GM23338 (cell line): ENCODE results near the gene IQCE. TPM values are rescaled to one million over a fixed set of nuclear protein-coding genes. Genes with fewer than 3 reads are reported as not detected.

Experiments used
- ATAC-seq: fragments of 200-7000 bp; cut with Tn5 transposase; 3 replicates; pipeline ENCODE4 v1.9.1; 2020
- DNase-seq: peaks from one replicate; pipeline ENCODE4 v3.0.0-alpha.2; 2015; ENCODE audit warnings: low spot score
- H2AFZ ChIP-seq: fragments of 200-600 bp; sonication (generic); 2 replicates; pipeline ENCODE4 v1.8.0; 2016; ENCODE audit warnings: antibody characterized with exemption, mild to moderate bottlenecking, moderate library complexity
- H3F3A ChIP-seq: fragments of 200-600 bp; sonication (generic); replicated peaks from 2 replicates; pipeline ENCODE4 v1.8.0; 2017; ENCODE audit warnings: antibody characterized with exemption, mixed run types, low read depth
- H3K27ac ChIP-seq: fragments of 200-600 bp; sonication (generic); 2 replicates; pipeline ENCODE4 v1.6.1; 2016; ENCODE audit warnings: low read depth
- H3K27me3 ChIP-seq: fragments of 200-600 bp; sonication (generic); 2 replicates; pipeline ENCODE4 v1.8.0; 2016; ENCODE audit warnings: mild to moderate bottlenecking, mixed run types, moderate library complexity; ENCODE audit not compliant: insufficient read depth
- H3K36me3 ChIP-seq: fragments of 200-600 bp; sonication (generic); 2 replicates; pipeline ENCODE4 v1.8.0; 2016; ENCODE audit warnings: mild to moderate bottlenecking; ENCODE audit not compliant: insufficient read depth
- H3K4me1 ChIP-seq: fragments of 200-600 bp; sonication (generic); 2 replicates; pipeline ENCODE4 v1.8.0; 2016; ENCODE audit warnings: mild to moderate bottlenecking, moderate library complexity; ENCODE audit not compliant: insufficient read depth
- H3K4me2 ChIP-seq: fragments of 200-600 bp; sonication (generic); 2 replicates; pipeline ENCODE4 v1.7.1; 2017; ENCODE audit warnings: mixed run types
- H3K4me3 ChIP-seq: fragments of 200-600 bp; sonication (generic); 2 replicates; pipeline ENCODE4 v1.6.1; 2016; ENCODE audit warnings: mixed run types
- H3K79me2 ChIP-seq: fragments of 200-600 bp; sonication (generic); replicated peaks from 2 replicates; pipeline ENCODE4 v1.8.0; 2017; ENCODE audit warnings: mild to moderate bottlenecking; ENCODE audit not compliant: insufficient read depth
- H3K9me2 ChIP-seq: fragments of 200-600 bp; sonication (generic); 2 replicates; pipeline ENCODE4 v1.8.0; 2017; ENCODE audit not compliant: insufficient read depth
- H4K20me1 ChIP-seq: fragments of 200-600 bp; sonication (generic); replicated peaks from 2 replicates; pipeline ENCODE4 v1.8.0; 2017; ENCODE audit warnings: mild to moderate bottlenecking; ENCODE audit not compliant: insufficient read depth
- H3K27ac Mint-ChIP-seq: 2 replicates; pipeline ENCODE4 v1.8.0; 2020; ENCODE audit warnings: inconsistent platforms, mild to moderate bottlenecking, moderate library complexity, mixed read lengths
- H3K27me3 Mint-ChIP-seq: 3 replicates; pipeline ENCODE4 v1.8.0; 2022; ENCODE audit warnings: low read depth, mild to moderate bottlenecking, moderate library complexity, mixed read lengths, inconsistent platforms; ENCODE audit not compliant: insufficient read depth, poor library complexity
- H3K36me3 Mint-ChIP-seq: 3 replicates; pipeline ENCODE4 v1.8.0; 2021; ENCODE audit warnings: low read depth, mild to moderate bottlenecking, inconsistent platforms, moderate library complexity, mixed read lengths
- H3K4me1 Mint-ChIP-seq: 3 replicates; pipeline ENCODE4 v1.8.0; 2020; ENCODE audit warnings: mild to moderate bottlenecking, inconsistent platforms, mixed read lengths
- H3K4me3 Mint-ChIP-seq: 3 replicates; pipeline ENCODE4 v1.8.0; 2021; ENCODE audit warnings: moderate library complexity, mild to moderate bottlenecking, inconsistent platforms, mixed read lengths
- H3K9me3 Mint-ChIP-seq: 3 replicates; pipeline ENCODE4 v1.8.0; 2020; ENCODE audit warnings: moderate library complexity, mild to moderate bottlenecking, inconsistent platforms, mixed read lengths
- CREB1 ChIP-seq: fragments of 250-450 bp; sonication (Bioruptor Pico); IDR thresholded peaks from 2 replicates; pipeline ENCODE4 v1.5.0; 2020; ENCODE audit warnings: low read depth, mild to moderate bottlenecking, moderate library complexity
- EZH2 ChIP-seq: fragments of 200-600 bp; sonication (generic); IDR thresholded peaks from one replicate; pipeline ENCODE4 v1.8.0; 2017; ENCODE audit warnings: antibody characterized with exemption, mild to moderate bottlenecking, low read depth; ENCODE audit not compliant: unreplicated experiment
- EZH2phosphoT487 ChIP-seq: fragments of 200-600 bp; sonication (generic); IDR thresholded peaks from one replicate; pipeline ENCODE4 v1.8.1; 2018; ENCODE audit warnings: antibody characterized with exemption; ENCODE audit not compliant: unreplicated experiment
- JUNB ChIP-seq: IDR thresholded peaks from one replicate; pipeline ENCODE4 v1.6.1; 2016; ENCODE audit warnings: antibody characterized with exemption; ENCODE audit not compliant: unreplicated experiment
- NANOG ChIP-seq: IDR thresholded peaks from 2 replicates; pipeline ENCODE4 v1.6.1; 2016; ENCODE audit warnings: antibody characterized with exemption, borderline replicate concordance
- POLR2AphosphoS5 ChIP-seq: IDR thresholded peaks from 2 replicates; pipeline ENCODE4 v1.6.1; 2016; ENCODE audit warnings: antibody characterized with exemption, low read depth
- STAT1 ChIP-seq: IDR thresholded peaks from one replicate; pipeline ENCODE4 v1.6.1; 2016; ENCODE audit warnings: antibody characterized with exemption; ENCODE audit not compliant: unreplicated experiment
- ZNF114 ChIP-seq: fragments of 250-450 bp; sonication (Bioruptor Pico); IDR thresholded peaks from 2 replicates; pipeline ENCODE4 v1.5.0; 2020; ENCODE audit warnings: mild to moderate bottlenecking, moderate library complexity
- ZNF331 ChIP-seq: fragments of 250-450 bp; sonication (Bioruptor Pico); IDR thresholded peaks from 2 replicates; pipeline ENCODE4 v1.5.0; 2020; ENCODE audit warnings: low read depth, mild to moderate bottlenecking, moderate library complexity
- polyA plus RNA-seq: library from polyadenylated mRNA; unstranded; fragments of >200 nt; fragmentation: Nextera tagmentation; extraction: Ambion mirVana; gene quantifications from 2 replicates; pipeline ENCODE4 v1.2.1, GENCODE V29; 2016
- total RNA-seq: library from RNA; depleted of rRNA; stranded (reverse); fragments of >200 nt; shearing (Covaris generic); gene quantifications from 2 replicates; pipeline ENCODE4 v1.2.3, GENCODE V29; 2014
- TF ChIP-seq, protein P1 (sequence below): IDR thresholded peaks from 2 replicates; pipeline ENCODE4 v1.6.1; 2016; ENCODE audit warnings: antibody characterized with exemption
- TF ChIP-seq, protein P2 (sequence below), 2 experiments: fragments of 200-600 bp in 1 of 2; sonication (generic) in 1 of 2; conservative IDR thresholded peaks; 2 replicates each; pipeline versions ENCODE4 v1.5.1 to v1.6.1; 2016 to 2017; ENCODE audit warnings: antibody characterized with exemption in 2 of 2, low read depth in 2 of 2, mild to moderate bottlenecking in 2 of 2, moderate library complexity in 1 of 2
- TF ChIP-seq, protein P3 (sequence below): fragments of 250-450 bp; sonication (Bioruptor Pico); IDR thresholded peaks from 2 replicates; pipeline ENCODE4 v1.5.0; 2020; ENCODE audit warnings: mild to moderate bottlenecking, moderate library complexity
- TF ChIP-seq, protein P4 (sequence below): IDR thresholded peaks from one replicate; pipeline ENCODE4 v1.6.1; 2018; ENCODE audit warnings: antibody characterized with exemption; ENCODE audit not compliant: unreplicated experiment

Gene IQCE
- total and polyA plus RNA-seq, 2 experiments from 2014 or later: 5.0 to 7.7 TPM

DNA sequence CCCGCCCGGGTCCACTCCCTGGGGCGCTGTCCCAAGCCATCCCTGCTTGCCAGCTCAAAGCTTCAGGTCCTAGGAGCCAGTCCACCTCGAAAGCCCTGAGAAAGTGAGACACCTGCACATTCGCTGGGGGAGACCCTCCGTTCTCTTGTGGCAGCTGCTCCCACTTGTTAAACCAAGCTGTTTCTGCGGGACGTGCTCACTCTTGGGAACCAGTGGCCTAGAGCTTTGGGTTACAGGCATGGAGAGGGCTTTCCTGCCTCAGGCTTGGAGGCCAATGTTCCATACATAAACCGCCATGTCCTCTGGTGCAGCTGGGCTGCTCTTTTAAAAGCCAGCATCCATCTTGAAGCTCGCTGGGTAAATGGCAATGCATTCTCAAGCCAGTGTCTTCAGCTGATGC is 53.1 kb downstream of the IQCE start:
- Histone ChIP-seq H2AFZ (no peak overlapping the region), H3F3A (no peaks in the 10 kb centered on the region), H3K36me3 (no peaks in the 10 kb centered on the region), H3K27ac (no peak overlapping the region), H3K79me2 (no peaks in the 10 kb centered on the region), H4K20me1 (no peaks in the 10 kb centered on the region), H3K4me2 (no peak overlapping the region), H3K4me1 (peaks cover 5% of the 10 kb centered on the region; the same call in 1 of the 2 replicates), H3K27me3 (no peaks in the 10 kb centered on the region), H3K9me2 (no peaks in the 10 kb centered on the region), H3K4me3 (no peak overlapping the region)
- H3K27ac Mint-ChIP-seq: no peak overlapping the region
- H3K9me3 Mint-ChIP-seq: no peaks in the 10 kb centered on the region
- no peak overlapping the region for H3K4me3 Mint-ChIP-seq
- ATAC-seq (no peak), DNase-seq (no peak)
- H3K36me3 Mint-ChIP-seq: no peaks in the 10 kb centered on the region
- TF ChIP-seq, protein P1, sequence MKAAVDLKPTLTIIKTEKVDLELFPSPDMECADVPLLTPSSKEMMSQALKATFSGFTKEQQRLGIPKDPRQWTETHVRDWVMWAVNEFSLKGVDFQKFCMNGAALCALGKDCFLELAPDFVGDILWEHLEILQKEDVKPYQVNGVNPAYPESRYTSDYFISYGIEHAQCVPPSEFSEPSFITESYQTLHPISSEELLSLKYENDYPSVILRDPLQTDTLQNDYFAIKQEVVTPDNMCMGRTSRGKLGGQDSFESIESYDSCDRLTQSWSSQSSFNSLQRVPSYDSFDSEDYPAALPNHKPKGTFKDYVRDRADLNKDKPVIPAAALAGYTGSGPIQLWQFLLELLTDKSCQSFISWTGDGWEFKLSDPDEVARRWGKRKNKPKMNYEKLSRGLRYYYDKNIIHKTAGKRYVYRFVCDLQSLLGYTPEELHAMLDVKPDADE: no peak
- no peak for TF ChIP-seq JUNB
- TF ChIP-seq POLR2AphosphoS5: no peak
- TF ChIP-seq, protein P2, sequence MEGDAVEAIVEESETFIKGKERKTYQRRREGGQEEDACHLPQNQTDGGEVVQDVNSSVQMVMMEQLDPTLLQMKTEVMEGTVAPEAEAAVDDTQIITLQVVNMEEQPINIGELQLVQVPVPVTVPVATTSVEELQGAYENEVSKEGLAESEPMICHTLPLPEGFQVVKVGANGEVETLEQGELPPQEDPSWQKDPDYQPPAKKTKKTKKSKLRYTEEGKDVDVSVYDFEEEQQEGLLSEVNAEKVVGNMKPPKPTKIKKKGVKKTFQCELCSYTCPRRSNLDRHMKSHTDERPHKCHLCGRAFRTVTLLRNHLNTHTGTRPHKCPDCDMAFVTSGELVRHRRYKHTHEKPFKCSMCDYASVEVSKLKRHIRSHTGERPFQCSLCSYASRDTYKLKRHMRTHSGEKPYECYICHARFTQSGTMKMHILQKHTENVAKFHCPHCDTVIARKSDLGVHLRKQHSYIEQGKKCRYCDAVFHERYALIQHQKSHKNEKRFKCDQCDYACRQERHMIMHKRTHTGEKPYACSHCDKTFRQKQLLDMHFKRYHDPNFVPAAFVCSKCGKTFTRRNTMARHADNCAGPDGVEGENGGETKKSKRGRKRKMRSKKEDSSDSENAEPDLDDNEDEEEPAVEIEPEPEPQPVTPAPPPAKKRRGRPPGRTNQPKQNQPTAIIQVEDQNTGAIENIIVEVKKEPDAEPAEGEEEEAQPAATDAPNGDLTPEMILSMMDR (conservative IDR thresholded peaks at IDR 0.05; ENCODE audit: low read depth in 2 of 2): no peak
- TF ChIP-seq ZNF331 (CRISPR knock-in tag): no peak
- TF ChIP-seq, protein P3, sequence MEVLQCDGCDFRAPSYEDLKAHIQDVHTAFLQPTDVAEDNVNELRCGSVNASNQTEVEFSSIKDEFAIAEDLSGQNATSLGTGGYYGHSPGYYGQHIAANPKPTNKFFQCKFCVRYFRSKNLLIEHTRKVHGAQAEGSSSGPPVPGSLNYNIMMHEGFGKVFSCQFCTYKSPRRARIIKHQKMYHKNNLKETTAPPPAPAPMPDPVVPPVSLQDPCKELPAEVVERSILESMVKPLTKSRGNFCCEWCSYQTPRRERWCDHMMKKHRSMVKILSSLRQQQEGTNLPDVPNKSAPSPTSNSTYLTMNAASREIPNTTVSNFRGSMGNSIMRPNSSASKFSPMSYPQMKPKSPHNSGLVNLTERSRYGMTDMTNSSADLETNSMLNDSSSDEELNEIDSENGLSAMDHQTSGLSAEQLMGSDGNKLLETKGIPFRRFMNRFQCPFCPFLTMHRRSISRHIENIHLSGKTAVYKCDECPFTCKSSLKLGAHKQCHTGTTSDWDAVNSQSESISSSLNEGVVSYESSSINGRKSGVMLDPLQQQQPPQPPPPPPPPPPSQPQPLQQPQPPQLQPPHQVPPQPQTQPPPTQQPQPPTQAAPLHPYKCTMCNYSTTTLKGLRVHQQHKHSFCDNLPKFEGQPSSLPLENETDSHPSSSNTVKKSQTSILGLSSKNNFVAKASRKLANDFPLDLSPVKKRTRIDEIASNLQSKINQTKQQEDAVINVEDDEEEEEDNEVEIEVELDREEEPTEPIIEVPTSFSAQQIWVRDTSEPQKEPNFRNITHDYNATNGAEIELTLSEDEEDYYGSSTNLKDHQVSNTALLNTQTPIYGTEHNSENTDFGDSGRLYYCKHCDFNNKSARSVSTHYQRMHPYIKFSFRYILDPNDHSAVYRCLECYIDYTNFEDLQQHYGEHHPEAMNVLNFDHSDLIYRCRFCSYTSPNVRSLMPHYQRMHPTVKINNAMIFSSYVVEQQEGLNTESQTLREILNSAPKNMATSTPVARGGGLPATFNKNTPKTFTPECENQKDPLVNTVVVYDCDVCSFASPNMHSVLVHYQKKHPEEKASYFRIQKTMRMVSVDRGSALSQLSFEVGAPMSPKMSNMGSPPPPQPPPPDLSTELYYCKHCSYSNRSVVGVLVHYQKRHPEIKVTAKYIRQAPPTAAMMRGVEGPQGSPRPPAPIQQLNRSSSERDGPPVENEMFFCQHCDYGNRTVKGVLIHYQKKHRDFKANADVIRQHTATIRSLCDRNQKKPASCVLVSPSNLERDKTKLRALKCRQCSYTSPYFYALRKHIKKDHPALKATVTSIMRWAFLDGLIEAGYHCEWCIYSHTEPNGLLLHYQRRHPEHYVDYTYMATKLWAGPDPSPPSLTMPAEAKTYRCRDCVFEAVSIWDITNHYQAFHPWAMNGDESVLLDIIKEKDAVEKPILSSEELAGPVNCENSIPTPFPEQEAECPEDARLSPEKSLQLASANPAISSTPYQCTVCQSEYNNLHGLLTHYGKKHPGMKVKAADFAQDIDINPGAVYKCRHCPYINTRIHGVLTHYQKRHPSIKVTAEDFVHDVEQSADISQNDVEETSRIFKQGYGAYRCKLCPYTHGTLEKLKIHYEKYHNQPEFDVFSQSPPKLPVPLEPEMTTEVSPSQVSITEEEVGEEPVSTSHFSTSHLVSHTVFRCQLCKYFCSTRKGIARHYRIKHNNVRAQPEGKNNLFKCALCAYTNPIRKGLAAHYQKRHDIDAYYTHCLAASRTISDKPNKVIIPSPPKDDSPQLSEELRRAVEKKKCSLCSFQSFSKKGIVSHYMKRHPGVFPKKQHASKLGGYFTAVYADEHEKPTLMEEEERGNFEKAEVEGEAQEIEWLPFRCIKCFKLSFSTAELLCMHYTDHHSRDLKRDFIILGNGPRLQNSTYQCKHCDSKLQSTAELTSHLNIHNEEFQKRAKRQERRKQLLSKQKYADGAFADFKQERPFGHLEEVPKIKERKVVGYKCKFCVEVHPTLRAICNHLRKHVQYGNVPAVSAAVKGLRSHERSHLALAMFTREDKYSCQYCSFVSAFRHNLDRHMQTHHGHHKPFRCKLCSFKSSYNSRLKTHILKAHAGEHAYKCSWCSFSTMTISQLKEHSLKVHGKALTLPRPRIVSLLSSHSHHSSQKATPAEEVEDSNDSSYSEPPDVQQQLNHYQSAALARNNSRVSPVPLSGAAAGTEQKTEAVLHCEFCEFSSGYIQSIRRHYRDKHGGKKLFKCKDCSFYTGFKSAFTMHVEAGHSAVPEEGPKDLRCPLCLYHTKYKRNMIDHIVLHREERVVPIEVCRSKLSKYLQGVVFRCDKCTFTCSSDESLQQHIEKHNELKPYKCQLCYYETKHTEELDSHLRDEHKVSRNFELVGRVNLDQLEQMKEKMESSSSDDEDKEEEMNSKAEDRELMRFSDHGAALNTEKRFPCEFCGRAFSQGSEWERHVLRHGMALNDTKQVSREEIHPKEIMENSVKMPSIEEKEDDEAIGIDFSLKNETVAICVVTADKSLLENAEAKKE: no peak
- no peak for TF ChIP-seq CREB1 (CRISPR knock-in tag)
- TF ChIP-seq, protein P4, sequence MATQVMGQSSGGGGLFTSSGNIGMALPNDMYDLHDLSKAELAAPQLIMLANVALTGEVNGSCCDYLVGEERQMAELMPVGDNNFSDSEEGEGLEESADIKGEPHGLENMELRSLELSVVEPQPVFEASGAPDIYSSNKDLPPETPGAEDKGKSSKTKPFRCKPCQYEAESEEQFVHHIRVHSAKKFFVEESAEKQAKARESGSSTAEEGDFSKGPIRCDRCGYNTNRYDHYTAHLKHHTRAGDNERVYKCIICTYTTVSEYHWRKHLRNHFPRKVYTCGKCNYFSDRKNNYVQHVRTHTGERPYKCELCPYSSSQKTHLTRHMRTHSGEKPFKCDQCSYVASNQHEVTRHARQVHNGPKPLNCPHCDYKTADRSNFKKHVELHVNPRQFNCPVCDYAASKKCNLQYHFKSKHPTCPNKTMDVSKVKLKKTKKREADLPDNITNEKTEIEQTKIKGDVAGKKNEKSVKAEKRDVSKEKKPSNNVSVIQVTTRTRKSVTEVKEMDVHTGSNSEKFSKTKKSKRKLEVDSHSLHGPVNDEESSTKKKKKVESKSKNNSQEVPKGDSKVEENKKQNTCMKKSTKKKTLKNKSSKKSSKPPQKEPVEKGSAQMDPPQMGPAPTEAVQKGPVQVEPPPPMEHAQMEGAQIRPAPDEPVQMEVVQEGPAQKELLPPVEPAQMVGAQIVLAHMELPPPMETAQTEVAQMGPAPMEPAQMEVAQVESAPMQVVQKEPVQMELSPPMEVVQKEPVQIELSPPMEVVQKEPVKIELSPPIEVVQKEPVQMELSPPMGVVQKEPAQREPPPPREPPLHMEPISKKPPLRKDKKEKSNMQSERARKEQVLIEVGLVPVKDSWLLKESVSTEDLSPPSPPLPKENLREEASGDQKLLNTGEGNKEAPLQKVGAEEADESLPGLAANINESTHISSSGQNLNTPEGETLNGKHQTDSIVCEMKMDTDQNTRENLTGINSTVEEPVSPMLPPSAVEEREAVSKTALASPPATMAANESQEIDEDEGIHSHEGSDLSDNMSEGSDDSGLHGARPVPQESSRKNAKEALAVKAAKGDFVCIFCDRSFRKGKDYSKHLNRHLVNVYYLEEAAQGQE: no peak
- no peak for TF ChIP-seq EZH2
- no peak for TF ChIP-seq STAT1
- TF ChIP-seq ZNF114 (CRISPR knock-in tag): no peak
- TF ChIP-seq NANOG: no peak
- no peak for TF ChIP-seq EZH2phosphoT487
- H3K27me3 Mint-ChIP-seq: peaks cover 26% of the 10 kb centered on the region
- H3K4me1 Mint-ChIP-seq: peaks cover 31% of the 10 kb centered on the region
